COLO829 (cell line): Measurements from ENCODE around the gene RARRES1.

Source experiments
- DNase-seq: peaks from one replicate; pipeline ENCODE4 v3.0.0; 2012; ENCODE audit warnings: low spot score

The RARRES1 gene

DNA sequence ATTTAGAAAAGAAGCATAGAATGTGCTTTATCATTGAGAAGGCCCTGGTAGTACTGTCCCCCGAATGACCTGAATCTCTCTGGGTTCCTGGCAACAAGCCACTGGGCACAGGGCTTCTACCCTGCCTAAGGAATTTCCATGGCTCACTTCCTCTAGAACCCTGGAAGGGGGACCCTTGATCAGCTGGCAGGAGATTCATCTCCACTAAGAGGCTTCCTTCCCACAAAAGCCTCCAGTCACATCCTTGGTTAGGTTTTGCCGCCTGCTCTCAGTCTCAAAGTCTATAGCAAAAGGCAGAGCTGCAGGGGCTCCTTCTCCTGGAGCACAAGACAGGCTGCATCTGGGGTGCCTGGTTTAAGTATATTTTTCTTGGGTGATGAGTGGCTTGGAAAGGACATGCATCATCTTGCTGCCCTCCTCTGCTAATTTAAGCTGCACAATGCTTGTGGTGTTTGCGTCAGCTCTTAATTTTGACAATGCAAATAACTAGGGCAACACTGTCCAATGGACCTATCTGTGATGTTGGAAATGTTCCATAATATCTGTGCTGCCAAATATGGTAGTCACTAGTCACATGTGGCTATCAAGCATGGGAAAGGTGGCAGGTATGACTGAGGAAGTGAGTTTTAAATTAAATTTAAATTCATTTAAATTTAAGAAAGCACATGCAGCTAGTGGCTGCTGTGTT is 33.4 kb upstream of the RARRES1 start:
- DNase-seq: no peak

DNA sequence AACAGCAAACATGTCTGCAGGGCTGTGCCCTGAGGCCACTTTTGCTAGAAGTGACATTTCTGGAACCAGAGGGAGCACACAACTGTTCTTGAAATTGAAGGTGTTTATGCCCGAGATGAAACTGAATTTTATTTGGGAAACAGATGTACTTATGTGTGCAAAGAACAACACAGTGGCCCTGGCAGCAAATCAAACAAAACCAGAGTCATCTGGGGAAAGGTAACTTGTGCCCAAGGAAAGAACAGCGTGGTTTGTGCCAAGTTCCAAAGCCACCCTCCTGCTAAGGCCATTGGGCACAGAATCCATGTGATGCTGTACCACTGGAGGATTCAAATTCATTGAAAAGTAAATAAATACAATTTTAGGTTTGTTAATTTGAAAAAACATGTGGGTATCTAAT is 31.2 kb upstream of the RARRES1 start:
- DNase-seq: no peak

GRCh38 chr3:158762701-158763100 is 30.4 kb upstream of the RARRES1 start:
- no peak for DNase-seq

DNA sequence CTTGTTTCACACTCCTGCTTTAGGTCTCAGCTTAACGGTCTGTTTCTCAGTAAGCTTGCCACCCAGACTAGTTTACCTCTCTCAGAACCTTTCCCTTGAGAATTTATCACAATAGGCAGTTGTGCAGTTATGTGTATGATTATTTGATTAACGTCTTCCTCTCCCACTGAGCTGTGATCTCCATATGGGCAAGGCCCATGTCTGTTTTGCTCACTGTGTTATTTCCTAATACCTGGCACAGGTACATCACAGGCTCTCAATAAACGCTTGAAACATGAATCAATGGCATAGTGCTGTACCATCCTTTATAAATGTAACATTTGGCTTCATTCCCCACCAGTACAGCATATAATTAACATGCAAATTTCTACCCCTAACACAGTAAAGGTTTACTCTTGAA is 29.1 kb upstream of the RARRES1 start:
- no peak for DNase-seq

- DNase-seq: no peak
Measured at GRCh38 chr3:158755421-158755820, 23.2 kb upstream of the RARRES1 start.

DNA sequence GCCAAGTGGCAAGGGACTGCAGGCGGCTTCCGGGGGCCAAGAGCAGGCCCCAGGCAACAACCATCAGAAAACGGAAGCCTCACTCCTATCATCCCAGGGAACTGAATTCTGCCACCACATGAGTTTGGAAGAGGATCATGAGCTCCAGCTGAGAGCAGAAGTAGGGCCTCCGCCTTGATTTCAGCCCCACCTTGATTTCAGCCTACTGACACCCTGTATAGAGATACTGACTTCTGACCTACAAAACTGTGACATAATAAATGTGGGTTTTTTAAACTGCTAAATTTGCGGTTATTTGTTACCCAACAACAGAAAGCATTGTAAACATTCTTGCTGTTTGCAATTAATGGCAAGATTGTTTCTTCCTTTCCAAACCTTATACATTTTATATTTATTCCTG is 21.6 kb upstream of the RARRES1 start:
- DNase-seq: no peak

GRCh38 chr3:158751316-158751715 is 19.1 kb upstream of the RARRES1 start:
- no peak for DNase-seq

DNA sequence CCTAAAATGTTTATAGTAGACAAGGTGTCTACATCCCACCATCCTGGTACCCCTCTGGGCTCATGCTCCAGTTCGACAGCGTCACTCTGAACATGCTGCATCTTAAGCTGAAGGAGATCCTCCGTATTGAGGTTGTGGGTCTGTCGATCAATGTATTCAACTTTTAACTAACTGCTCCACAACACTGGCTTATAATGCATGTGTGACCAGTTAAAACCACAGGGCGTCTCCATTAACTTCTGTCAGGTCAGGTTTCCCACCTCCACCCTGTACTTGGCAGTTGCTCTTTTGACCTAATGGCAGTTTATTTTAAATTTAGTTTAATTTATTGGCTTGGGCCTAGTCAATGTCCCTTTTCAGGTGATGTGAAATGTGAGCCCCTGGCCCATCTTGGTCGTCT is 17.8 kb upstream of the RARRES1 start:
- DNase-seq: no peak

GRCh38 chr3:158749526-158749925 is 17.3 kb upstream of the RARRES1 start:
- DNase-seq: no peak

GRCh38 chr3:158748237-158748828 is 16.1 kb upstream of the RARRES1 start:
- no peak for DNase-seq

DNA sequence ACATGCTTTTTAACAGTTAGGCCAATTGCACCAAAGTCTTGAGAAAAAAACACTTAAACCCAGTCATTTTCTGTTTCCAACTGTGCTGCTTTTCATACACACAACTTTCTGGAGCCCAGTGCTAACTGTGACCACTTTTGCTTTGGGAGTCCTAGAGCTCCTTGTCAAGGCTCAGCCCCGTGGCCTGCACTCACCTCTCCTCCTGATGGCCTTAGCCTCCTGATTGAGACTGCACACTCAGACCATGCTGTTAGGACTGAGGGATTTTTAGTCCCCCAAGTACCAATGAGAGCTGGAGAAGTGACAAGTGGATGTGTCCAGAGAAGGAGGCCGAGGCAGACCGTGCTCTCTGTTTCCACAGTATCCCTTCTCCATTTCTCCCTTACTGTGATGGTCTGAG is 15.2 kb upstream of the RARRES1 start:
- no peak for DNase-seq

GRCh38 chr3:158745551-158745950 is 13.3 kb upstream of the RARRES1 start:
- no peak for DNase-seq

DNA sequence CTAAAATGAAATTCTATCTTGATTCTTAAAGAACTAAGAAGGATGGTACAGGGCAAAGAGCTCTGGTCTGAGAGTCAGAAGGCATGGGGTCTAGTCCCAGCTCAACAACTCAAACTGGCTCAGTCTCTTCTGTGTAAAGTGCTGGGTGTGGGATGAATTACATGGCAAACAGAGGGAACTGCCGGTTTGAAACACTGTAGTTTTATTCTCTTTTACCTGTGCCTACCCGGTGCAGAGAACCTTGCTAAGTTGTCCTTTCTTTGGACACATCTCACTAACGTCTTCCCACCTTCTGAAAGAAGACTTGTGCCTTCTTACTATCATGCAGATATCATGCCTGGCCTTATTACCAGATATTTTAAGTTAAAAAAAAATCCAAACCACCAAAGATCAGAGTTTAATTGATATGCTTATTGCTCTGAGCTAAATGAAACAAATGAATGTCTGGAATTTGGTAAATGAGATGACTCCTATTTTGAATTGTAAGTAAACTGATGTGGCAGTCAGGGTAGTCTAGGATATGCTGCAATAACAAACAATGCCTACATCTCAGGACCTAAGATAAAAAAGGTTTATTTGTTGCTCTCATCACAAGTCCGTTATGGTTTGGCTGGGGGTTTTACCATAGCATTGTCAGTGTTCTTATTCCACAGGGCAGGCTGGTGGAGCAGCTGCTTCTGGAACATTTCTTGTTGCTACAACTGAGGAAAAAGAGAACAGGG is 12.5 kb upstream of the RARRES1 start:
- DNase-seq: no peak

DNA sequence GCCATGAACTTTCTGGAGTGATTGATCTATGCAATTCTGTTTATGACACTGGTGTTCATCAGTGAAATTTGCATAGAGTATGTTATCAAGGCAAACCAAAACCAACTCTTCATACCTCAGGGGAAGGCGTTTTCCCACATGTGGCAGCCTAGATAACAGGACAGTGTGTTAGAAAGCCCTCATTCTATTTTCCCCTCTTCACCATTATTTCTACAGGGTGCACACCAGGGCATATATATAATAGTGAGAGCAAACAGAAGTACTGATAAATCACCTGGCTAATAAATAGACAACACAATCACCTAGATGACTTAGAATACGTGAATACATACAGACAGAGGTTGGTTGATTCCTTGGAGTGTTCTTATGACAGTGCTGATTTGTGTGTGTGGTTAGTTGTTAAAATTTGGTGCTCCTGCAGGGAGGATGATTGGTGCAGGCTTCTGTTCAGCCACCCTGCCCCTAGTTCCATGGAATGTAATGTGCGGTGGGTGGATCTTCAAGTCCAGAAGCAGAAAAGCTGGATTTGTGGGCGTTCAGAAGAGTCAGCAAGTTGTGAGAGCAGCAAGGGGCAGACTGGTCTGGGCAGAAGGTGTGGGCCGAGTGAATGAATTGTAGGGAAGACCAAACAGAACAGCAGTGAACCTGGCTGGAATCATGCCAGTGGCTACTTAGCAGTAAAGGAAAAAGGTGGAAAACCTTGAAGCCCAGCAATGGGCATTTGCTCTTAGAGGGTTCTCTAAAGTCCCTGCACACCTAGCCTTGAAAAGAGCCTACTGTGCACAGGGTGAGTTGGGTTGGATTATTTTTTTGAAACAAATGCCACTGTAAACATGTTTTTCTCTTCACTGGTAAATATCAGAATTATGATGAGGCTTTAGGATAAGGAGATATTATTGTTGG is 11.7 kb upstream of the RARRES1 start:
- DNase-seq: no peak

DNA sequence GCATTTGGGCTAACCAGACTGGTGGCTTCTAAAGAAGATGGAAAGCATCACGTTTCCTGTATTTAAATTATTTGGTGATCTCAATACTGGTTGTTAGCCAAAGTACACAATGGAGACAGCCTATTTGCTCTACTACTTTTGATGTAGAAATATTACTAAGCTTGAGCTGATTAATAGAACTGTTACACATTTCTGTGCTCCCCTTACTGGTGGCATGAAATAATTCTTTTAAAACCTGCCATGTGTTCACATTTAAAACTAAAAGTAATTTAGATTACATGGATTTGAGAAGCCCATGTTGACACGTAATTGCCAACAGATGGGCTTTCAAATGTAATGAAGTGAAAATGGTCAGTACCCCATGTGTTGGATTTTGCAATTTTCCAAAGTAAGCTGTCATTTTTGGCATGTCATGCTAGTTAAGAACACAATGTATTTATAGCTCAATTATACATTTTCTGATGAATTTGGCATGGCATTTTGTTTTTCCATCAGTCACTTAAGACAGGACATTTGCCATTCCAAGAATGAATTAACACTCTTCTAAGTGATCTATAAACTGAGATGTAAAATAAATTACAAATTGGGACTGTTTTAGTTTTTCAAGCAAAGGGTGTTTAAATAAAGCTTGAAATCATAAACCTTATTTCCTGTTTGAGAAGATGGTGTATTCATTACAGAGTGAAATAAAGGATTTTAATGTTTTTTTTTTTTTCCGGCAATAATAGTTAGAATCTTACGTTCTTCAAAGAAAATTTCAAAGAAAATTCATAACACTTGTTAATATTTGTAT is 10.8 kb upstream of the RARRES1 start:
- no peak for DNase-seq

DNA sequence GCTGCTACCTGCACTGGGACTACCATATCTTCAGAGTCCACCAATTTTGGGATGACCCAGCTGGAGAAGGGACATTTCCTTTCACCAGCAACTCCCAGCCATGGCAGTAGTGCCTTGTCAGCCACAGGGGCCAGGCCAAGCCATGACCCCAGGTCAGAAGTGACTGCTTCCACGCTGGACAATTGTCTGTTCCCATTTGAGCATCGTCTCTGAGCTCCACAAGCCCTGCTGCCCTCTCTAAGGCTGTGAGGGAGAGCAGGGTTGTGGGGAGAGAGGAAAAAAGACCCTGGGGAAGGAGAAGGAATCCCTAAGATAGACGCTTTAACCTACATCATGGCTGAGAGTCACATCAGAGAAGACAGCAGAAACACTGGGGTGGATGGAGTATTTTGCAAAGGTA is 7.4 kb upstream of the RARRES1 start:
- DNase-seq: no peak

DNA sequence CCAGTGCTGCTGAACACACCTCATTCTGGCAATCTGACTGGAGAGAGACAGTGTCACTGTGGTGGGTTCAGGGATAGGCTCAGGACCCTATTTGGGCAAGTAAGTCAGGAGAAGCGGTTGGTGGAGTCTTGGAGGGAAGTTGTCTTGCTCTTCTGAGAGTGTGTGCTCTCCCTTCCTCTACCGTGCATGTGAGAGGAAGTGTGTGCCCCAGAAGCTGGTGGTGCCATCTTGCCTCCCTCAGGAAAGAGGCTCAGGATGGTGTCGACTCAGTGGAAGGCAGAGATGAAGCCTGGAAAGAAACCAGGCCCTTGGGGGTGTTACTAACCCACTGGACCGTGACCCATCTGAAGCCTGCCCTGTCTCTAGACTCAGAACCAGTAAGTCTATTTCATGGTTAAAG is 6.8 kb upstream of the RARRES1 start:
- no peak for DNase-seq

DNA sequence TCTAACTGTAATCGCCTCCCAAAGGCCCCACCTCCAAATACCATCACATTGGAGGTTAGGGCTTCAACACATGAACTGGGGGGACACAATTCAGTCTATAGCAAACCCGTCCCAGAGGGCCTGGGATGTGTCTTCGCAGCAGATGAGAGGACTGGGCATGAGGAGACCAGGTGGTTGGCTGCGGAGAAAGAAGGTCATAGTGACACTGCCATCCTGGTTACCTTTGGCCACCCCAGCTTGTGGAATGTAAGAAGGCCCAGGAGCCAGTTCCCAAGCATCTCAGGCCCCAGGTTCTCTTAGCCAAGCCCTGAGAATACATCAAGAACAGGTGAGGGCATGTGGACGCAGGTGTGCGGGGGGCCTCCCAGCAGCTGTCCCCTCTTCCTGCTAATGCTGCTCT is 6.4 kb upstream of the RARRES1 start:
- DNase-seq: no peak

DNA sequence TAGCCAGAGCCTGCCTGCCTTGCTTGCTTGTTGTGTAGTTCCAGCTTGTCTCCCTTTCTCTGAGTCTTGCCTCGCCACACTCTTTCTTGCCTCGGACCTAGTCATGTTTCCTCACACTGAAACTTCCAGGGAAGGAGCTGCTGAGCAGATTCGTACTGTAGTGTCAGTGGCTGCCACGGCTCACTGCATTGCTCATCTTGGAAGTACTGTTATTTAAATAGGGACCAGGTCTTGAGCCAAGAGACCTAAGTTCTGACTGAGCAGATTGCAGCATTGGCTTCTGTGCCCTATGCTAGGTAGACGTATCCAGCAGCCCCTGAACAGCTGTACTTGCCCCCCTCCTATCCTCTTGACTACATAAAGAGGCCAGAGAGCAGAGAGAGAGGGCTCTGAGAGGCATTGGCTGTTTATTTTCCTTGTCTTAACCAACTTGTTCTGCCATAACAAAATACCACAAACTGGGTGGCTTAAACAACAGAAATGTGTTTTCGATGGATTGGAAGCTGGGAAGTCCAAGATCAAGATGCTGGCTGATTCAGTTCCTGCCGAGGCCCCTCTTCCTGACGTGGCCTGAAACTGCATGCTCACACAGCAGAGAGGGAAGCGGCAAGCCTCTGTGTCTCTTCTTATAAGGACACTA is 5.8 kb upstream of the RARRES1 start:
- no peak for DNase-seq

DNA sequence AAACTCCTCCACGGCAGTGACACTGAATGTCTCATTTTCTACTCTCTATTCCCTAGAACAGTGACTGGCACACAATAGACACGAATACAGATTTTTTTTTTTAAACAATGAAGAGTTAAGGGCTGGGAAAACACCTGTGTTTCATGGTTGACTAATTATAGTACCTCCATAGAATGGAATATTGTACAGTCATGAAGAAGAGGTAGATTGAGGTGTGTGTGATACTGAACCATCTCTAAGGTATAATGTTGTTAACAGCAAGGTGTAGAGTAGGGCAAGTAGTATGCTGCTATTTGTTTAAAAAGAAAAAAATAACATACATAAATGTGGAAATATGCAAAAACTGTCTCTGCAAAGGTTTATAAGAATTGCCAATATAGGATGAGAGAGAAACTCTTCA is 5.2 kb upstream of the RARRES1 start:
- no peak for DNase-seq
